B cell (primary cell): ENCODE results near the gene ATP9B. TPM values are rescaled to one million over a fixed set of nuclear protein-coding genes. Genes with fewer than 3 reads are reported as not detected.

Experiments used
- ATAC-seq: fragments of 200-7000 bp; cut with Tn5 transposase; one replicate; pipeline ENCODE4 v1.10.0; 2021; ENCODE audit warnings: low read depth, mild to moderate bottlenecking, moderate number of reproducible peaks, moderate library complexity
- CTCF ChIA-PET: fragments of 350-600 bp; sonication (Branson Sonifier 250); formaldehyde crosslinking; loops from one replicate; lab custom pipeline; 2021; ENCODE audit warnings: antibody characterized with exemption, inconsistent platforms; lab: Charles Lee
- POLR2A ChIA-PET: fragments of 350-600 bp; sonication (Branson Sonifier 250); formaldehyde crosslinking; loops from one replicate; lab custom pipeline; 2021; ENCODE audit warnings: antibody characterized with exemption; lab: Charles Lee
- DNase-seq: peaks from one replicate; pipeline ENCODE4 v3.0.0; 2013
- H2AFZ ChIP-seq: 2 replicates; pipeline ENCODE4 v1.6.1; 2012; ENCODE audit warnings: mild to moderate bottlenecking, low read depth, low read length; ENCODE audit not compliant: insufficient read depth, poor library complexity, severe bottlenecking
- H3K27ac ChIP-seq, 2 donors: 1 replicate in 1 of 2; 2 replicates in 1 of 2; pipeline ENCODE4 v1.5.1; 2012 to 2013; ENCODE audit warnings: low read length in 2 of 2, mild to moderate bottlenecking in 2 of 2, moderate library complexity in 1 of 2
- H3K27me3 ChIP-seq, 4 experiments: fragments of 200-600 bp in 1 of 4; sonication (generic) in 1 of 4; replicated peaks in 1 of 4; 1 replicate in 2 of 4; 2 replicates in 2 of 4; pipeline versions ENCODE4 v1.6.1 to v1.7.0; 2013 to 2016; ENCODE audit warnings: low read length in 3 of 4, mild to moderate bottlenecking in 2 of 4, mixed read lengths in 1 of 4, moderate library complexity in 1 of 4; ENCODE audit not compliant: insufficient read depth in 4 of 4, control insufficient read depth in 3 of 4; ENCODE audit errors: control extremely low read depth in 1 of 4
- H3K36me3 ChIP-seq, 2 experiments: replicated peaks in 1 of 2; 1 replicate in 1 of 2; 2 replicates in 1 of 2; pipeline versions ENCODE4 v1.6.1 to v1.7.1; 2013; ENCODE audit warnings: low read length in 1 of 2; ENCODE audit not compliant: insufficient read depth in 2 of 2, control insufficient read depth in 1 of 2; ENCODE audit errors: control extremely low read depth in 1 of 2, extremely low read depth in 1 of 2
- H3K4me1 ChIP-seq, 2 donors: fragments of 200-600 bp in 1 of 2; sonication (generic) in 1 of 2; 1 replicate in 1 of 2; 2 replicates in 1 of 2; pipeline versions ENCODE4 v1.5.1 to v1.6.1; 2013 to 2017; ENCODE audit warnings: low read length in 2 of 2; ENCODE audit not compliant: control insufficient read depth in 2 of 2, insufficient read depth in 2 of 2
- H3K4me2 ChIP-seq: replicated peaks from 2 replicates; pipeline ENCODE3; 2012; ENCODE audit warnings: mild to moderate bottlenecking, low read depth, low read length; ENCODE audit not compliant: poor library complexity, severe bottlenecking
- H3K4me3 ChIP-seq, 5 experiments: fragments of 200-600 bp in 1 of 5; sonication (generic) in 1 of 5; 1 replicate in 3 of 5; 2 replicates in 2 of 5; pipeline versions ENCODE4 v1.5.1 to v1.7.0; 2011 to 2016; ENCODE audit warnings: low read length in 4 of 5, mild to moderate bottlenecking in 4 of 5, low read depth in 2 of 5, control low read depth in 1 of 5, moderate library complexity in 1 of 5; ENCODE audit not compliant: insufficient read depth in 1 of 5; ENCODE audit errors: control extremely low read depth in 1 of 5, extremely low read depth in 1 of 5
- H3K79me2 ChIP-seq: fragments of 200-600 bp; sonication (generic); one replicate; pipeline ENCODE4 v1.6.0; 2016; ENCODE audit warnings: low read length; ENCODE audit not compliant: control insufficient read depth, insufficient read depth
- H3K9ac ChIP-seq: fragments of 200-600 bp; sonication (generic); 2 replicates; pipeline ENCODE4 v1.6.1; 2017; ENCODE audit warnings: mild to moderate bottlenecking, low read length, moderate library complexity
- H3K9me3 ChIP-seq, 3 donors: one replicate each; pipeline versions ENCODE4 v1.6.1 to v1.7.1; 2013; ENCODE audit warnings: low read length in 2 of 3; ENCODE audit not compliant: control insufficient read depth in 2 of 3, insufficient read depth in 1 of 3; ENCODE audit errors: control extremely low read depth in 1 of 3
- H4K20me1 ChIP-seq: 2 replicates; pipeline ENCODE4 v1.6.0; 2012; ENCODE audit warnings: mild to moderate bottlenecking, low read length; ENCODE audit not compliant: insufficient read depth, control insufficient read depth, poor library complexity, severe bottlenecking
- H3K27ac Mint-ChIP-seq: one replicate; pipeline ENCODE4 v1.8.0; 2021; ENCODE audit warnings: mixed read lengths
- H3K27me3 Mint-ChIP-seq: one replicate; pipeline ENCODE4 v1.8.0; 2021; ENCODE audit warnings: mixed read lengths
- H3K4me1 Mint-ChIP-seq: one replicate; pipeline ENCODE4 v1.8.0; 2021; ENCODE audit warnings: mixed read lengths
- H3K4me3 Mint-ChIP-seq: one replicate; pipeline ENCODE4 v1.8.0; 2021; ENCODE audit warnings: mixed read lengths
- H3K9me3 Mint-ChIP-seq: one replicate; pipeline ENCODE4 v1.8.0; 2022; ENCODE audit warnings: mixed read lengths; ENCODE audit not compliant: insufficient read depth
- CTCF ChIP-seq: fragments of 200-600 bp; IDR thresholded peaks from one replicate; pipeline ENCODE4 v1.8.0; 2022; ENCODE audit warnings: antibody characterized with exemption, mild to moderate bottlenecking
- EZH2 ChIP-seq: IDR thresholded peaks from 2 replicates; pipeline ENCODE4 v1.6.1; 2012; ENCODE audit warnings: borderline replicate concordance, low read depth, mild to moderate bottlenecking, moderate library complexity, low read length; ENCODE audit not compliant: insufficient read depth, poor library complexity, severe bottlenecking
- WGBS: methylation state at CpG from one replicate; pipeline ENCODE4 v1.1.5; 2013; ENCODE audit warnings: missing lambda C conversion rate; ENCODE audit not compliant: insufficient coverage; 5-methylcytosine and 5-hydroxymethylcytosine counted together
- intact Hi-C: fragments of 100-400 bp; cut with micrococcal nuclease; formaldehyde crosslinking; loops from one replicate; pipeline ENCODE4 v1.10.0; 2022
- polyA plus RNA-seq: library from polyadenylated mRNA; depleted of rRNA; stranded (reverse); fragments of >200 nt; gene quantifications from 2 replicates; pipeline ENCODE4 v1.2.3, GENCODE V29; 2012
- total RNA-seq, 2 donors: library from RNA; stranded (reverse); fragments of 120-200 nt in 1 of 2; gene quantifications; 1 replicate in 1 of 2; 2 replicates in 1 of 2; pipeline versions ENCODE4 v1.2.3 to v1.2.4, GENCODE V29; 2013 to 2022

The ATP9B gene
- total and polyA plus RNA-seq, 2 donors (not counting 1 experiment from before 2014, with no cell fraction given): 34.3 to 71.7 TPM

- ATAC-seq (no peak), DNase-seq (no peak)
- no peaks in the 10 kb centered on the region for H3K27me3 ChIP-seq
- no peaks in the 10 kb centered on the region for H4K20me1 ChIP-seq
- intact Hi-C loops: no loop called here
- POLR2A ChIA-PET: no interaction called here
- H3K27ac Mint-ChIP-seq: no peak overlapping the region
- H3K4me1 ChIP-seq: no peaks in the 10 kb centered on the region
- H3K27me3 Mint-ChIP-seq: no peaks in the 10 kb centered on the region
- peaks cover 1 to 23% of the 10 kb centered on the region in 2 experiments for H3K36me3 ChIP-seq
- H2AFZ ChIP-seq: no peak overlapping the region
- H3K27ac ChIP-seq: no peak overlapping the region
- no peak overlapping the region for H3K4me3 ChIP-seq
- H3K4me3 Mint-ChIP-seq: no peak overlapping the region
- H3K79me2 ChIP-seq: peaks cover 4% of the 10 kb centered on the region
- WGBS: 100% methylated on average over 2 of the region's 13 CpGs
- H3K9ac ChIP-seq: no peak overlapping the region
- H3K4me2 ChIP-seq: no peak overlapping the region
- no peaks in the 10 kb centered on the region for H3K9me3 Mint-ChIP-seq
- no peaks in the 10 kb centered on the region for H3K4me1 Mint-ChIP-seq
- CTCF ChIA-PET: no interaction called here
- no peak for TF ChIP-seq CTCF
- no peak for TF ChIP-seq EZH2
- no peaks in the 10 kb centered on the region for H3K9me3 ChIP-seq
Observed at GRCh38 chr18:79204889-79205807, 136.0 kb downstream of the ATP9B start.

GRCh38 chr18:79206444-79206843 lies 137.2 kb downstream of the ATP9B start:
- H3K79me2 ChIP-seq: no peaks in the 10 kb centered on the region
- WGBS: no CpG with 5 or more reads among the region's 4 CpGs
- Mint-ChIP-seq H3K27me3 (no peaks in the 10 kb centered on the region), H3K9me3 (no peaks in the 10 kb centered on the region), H3K4me3 (no peak overlapping the region), H3K4me1 (no peaks in the 10 kb centered on the region), H3K27ac (no peak overlapping the region)
- TF ChIP-seq EZH2 (no peak), CTCF (no peak)
- ATAC-seq: no peak
- H3K9me3 ChIP-seq: no peaks in the 10 kb centered on the region
- H3K9ac ChIP-seq: no peak overlapping the region
- H3K4me1 ChIP-seq: no peaks in the 10 kb centered on the region
- H2AFZ ChIP-seq: no peak overlapping the region
- no peak overlapping the region for H3K4me2 ChIP-seq
- no peaks in the 10 kb centered on the region for H3K27me3 ChIP-seq
- ChIA-PET CTCF (no interaction called here), POLR2A (no interaction called here)
- intact Hi-C loops: no loop called here
- peaks cover 0 to 24% of the 10 kb centered on the region in 2 experiments for H3K36me3 ChIP-seq
- no peaks in the 10 kb centered on the region for H4K20me1 ChIP-seq
- no peak for DNase-seq
- no peak overlapping the region for H3K27ac ChIP-seq
- H3K4me3 ChIP-seq: no peak overlapping the region
